Stimulated activated CD4-positive, alpha-beta T cell treated with anti-CD3 and anti-CD28 coated beads, Interleukin-2, amount 100 ng/mL, for 4 hours (primary cell): ENCODE data around the gene TMEM178B.
"Not testable (repeated sequence)": the region's sequence is repeated elsewhere in the genome, so short reads cannot be mapped to it uniquely, and the experiment has no call there.

Experiments used
- DNase-seq: peaks from one replicate; pipeline ENCODE4 v3.0.0-alpha.2; 2020; ENCODE audit warnings: low read depth

TMEM178B gene

DNA sequence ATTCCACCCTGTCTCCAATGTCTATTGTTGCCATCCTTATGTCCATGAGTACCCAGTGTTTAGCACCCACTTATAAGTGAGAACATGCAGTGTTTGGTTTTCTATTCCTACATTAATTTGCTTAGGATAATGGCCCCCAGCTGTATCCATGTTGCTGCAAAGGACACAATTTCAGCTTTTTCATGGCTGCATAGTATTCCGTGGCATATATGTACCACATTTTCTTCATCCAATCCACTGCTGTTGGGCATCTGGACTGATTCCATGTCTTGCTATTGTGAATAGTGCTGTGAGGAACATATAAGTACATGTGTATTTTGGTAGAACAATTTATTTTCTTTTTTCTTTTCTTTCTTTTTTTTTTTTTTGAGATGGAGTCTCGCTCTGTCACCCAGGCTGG, 68.2 kb downstream of the TMEM178B start:
- DNase-seq: no peak

DNA sequence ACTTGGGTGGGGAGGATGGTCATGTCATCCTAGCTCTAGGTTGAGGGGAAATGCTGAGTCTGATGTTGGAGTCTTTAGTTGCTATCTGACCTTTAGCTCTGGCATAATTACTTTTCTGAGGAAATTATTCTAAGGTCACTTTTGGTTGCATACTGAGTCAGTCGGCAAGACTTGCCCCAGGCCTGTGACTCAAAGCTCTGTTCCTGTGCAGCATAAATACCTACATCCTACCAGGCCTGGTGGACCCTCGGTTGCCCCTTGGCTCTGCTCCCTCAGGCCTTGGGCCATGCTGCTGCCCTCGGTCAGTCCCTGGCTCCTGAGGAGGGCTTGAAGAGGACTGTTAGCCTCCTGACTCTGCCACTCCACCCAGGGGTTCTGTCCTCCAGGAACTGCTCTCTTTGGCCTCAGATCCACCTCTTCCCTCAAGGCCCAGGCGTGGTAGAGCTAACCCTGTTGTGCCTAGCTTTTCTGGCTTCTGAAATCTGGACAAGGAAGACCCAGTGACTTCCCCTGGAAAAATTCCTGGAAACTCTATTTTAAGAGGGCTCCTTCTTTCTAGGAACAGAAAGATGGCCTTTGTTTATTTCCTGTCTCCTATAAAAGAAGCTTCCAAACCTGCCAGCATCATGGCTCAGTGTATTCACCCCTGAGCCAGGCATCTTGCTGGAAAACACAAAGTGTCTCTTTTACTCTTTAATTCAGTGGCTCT, 71.2 kb downstream of the TMEM178B start:
- DNase-seq: no peak

DNA sequence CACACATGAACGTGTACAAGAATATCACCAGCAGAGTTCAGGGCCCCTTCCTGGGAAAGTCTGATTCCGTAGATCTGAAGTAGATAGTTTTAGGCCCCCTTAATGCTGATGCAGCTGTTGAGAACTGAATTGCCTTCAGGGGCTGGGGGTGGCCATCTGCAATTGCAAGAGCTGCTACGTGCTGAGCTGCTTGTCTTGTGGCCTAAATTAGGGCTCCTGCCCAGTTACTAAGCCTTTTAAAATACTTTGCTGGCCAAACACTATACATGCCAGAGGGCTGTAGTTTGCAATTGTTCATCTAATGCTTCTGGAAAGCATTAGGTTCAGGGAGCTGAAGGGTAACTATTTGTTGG, 71.7 kb downstream of the TMEM178B start:
- DNase-seq: no peak

DNA sequence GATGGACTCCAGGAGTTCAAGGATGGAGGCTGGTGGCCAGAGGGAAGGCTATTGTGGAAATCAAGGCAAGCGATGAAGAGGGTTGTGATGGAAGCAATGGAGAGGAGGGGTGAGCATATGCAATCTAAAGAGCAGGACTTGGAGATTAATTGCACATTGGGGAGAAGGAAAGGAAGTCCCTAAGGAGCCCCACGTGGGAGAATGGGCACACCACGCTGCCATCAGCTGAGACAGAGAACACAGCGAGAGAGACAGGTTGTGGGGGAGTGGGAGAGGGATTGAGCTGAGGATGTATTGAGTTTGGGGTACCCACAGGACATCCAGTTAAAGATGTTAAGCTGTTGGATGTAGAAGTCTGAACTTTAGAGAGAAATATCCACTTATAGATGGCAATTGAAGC, 73.6 kb downstream of the TMEM178B start:
- no peak for DNase-seq

DNA sequence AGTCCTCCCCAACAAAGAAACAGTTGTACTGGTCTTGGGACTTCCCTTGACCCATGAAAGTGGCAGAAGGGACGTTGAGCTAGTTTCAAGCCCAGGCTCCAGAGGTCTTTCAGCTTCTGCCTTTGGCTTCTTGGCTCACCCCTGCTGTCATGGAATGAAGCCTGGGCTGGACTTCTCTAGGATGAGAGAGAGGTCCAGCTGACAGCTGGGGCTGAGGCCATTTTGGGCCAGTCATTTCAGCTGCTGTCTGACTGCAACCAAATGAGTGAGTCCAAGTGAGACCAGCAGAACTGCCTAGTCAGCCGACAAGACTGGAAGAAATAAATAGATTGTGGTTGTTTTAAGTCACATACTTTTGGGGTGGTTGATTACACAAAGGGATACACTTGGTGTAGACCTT, 76.6 kb downstream of the TMEM178B start:
- DNase-seq: no peak

DNA sequence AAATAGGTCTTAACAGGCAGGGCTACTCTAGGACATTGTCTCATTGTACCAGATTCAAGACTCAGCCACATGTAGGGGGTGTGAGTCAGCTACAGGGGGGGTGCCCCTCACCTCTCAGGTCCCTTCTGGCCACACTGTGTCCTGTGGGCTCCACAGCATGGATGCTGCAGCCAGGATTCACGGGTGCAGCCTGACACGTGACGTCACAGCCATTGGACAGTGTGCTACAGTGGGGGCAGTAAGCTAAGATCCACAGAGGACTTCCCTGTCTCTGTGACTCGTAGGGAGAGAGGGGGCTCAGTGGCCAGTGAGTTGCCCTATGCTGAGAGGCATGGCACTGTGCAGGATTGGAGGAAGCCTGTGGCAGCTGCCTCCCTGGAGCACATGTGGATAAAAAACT, 77.9 kb downstream of the TMEM178B start:
- DNase-seq: no peak

DNA sequence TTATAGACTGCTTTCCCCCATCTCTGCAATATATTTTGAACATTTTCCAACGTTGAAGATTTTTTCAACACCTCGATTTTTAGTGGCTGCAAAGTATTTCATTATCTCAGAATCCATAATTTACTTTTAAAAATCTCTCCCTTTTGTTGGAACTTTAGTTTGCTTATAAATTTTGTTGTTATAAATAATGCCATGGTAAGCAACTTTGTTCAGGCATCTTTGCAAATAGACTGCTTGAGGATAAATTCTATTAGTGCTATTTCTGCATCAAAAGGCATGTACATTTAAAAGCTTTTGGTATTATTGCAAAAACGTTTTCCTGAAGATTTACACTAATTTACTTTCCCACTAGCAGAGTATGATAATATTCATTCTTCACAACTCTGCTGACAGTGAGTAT, 79.4 kb downstream of the TMEM178B start:
- no peak for DNase-seq

DNA sequence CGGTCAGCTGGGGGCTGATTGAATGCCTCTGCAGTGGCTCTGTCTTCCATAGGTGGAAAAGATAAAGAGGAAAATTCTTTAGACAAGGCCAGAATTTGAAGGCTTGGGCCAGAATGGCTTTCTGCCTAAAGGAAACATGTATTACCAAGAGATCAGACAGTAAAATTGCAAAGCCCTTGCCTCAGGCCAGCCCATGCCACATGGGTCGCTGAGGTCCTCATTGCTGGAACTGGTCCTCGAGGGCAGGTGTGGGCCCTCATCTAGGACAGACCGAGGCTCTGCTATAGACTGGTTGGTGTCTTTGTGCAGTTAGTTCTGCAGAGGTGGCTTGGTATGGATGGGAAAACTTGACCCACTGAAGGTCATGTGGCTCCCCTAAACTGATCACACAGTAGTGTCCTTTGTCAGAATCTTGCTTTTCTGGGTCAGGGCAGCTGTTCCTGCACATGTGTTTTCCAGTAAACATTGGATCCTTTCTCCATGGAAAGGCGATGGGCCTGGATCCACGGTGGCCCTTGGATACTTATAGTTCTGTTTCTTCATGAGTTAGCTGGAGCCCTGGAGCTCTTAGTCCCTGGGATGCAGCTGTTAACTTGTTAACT, 80.4 kb downstream of the TMEM178B start:
- DNase-seq: no peak

DNA sequence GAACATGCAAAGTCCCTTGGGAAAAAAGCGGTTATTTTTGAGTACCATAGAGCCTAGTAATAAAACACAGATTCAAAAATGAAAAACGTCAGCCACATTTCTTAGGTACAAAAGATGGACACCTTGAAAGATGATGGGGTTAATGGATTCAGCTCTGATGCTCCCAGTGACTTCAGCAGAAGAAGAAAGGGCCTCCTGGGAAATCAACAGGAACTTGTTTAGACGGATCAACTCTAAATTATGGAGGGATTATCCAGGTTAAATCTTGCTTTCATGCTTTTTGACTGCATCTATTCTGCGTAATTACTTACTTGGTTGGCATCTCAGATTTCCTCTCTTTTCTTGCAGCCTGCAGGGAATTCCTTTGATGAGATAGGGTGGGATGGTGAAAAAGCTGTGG, 82.5 kb downstream of the TMEM178B start:
- DNase-seq: no peak

DNA sequence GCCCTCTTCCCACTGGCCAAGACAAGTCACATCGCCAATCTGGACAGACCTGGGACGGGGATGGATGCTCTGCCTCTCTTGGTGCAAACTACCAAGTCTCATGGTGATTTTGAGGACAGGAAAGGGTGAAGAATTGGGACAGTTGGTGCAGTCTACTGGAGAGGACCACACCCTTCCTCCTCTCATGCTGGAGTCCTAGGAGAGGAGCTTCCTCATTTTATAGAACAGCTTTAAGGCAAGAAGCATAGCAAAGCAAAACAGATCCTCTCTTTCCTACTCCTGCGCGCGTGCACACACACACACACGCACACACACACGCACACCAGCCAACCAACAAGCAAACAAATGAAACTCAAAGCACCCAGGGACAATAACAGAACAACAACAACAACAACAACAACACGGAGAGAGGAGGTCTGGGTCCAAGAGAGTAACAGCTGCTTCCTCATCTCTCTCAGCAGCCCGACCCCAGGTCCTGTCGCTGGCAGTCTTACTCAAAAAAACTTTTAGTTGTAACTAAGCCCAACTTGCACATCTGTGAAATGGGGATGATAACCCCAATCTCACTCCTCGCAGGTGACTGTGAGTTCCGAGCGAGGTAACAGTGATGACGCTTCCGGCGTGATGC, 83.4 kb downstream of the TMEM178B start:
- no peak for DNase-seq

DNA sequence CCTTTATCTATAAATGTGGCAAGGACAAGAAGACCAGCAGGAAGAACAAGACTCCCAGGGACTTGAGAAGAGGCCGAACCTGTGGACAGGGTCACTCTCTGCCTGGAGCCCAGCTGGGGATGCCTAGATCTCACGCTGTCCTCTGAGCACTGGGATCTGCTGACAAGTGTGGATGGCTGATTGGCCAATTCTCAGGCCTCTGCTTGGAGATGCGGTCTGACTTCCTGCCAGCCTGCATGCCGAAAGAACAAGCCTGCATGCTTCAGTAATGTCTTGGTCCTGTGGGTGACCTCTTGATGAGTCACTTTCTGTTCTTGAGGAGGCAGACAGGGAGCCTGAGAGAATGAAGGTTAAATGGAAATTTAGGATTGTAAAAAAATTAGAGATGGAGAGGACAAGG, 84.7 kb downstream of the TMEM178B start:
- no peak for DNase-seq

DNA sequence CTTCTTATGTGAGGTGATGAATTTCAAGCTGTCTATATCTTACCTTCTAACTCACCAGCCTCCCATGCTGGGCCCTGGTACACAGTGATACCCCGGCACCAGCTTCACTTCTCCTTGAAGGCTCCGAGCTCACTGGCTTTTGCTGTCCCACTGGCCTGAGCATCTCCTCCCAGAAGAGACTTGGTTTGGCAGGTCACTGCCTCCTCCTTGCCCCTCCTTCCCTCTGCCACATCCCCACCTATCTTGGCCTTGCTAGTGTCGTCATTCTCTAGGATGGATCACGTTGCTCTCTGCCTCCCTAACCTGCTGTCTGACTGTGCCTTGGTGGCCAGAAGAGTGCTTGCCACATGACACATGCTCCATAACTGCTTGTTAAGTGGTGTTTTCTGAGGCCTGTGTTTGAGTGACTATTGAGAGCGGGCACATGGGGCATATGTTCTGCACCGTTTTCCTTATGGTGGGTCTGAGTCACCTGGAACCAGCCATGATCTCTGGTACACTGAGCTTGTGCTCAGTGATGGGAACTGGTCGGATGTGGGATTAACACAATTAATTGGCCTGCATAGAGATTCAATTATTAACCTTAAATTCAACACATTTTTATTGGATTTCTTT, 86.5 kb downstream of the TMEM178B start:
- no peak for DNase-seq

DNA sequence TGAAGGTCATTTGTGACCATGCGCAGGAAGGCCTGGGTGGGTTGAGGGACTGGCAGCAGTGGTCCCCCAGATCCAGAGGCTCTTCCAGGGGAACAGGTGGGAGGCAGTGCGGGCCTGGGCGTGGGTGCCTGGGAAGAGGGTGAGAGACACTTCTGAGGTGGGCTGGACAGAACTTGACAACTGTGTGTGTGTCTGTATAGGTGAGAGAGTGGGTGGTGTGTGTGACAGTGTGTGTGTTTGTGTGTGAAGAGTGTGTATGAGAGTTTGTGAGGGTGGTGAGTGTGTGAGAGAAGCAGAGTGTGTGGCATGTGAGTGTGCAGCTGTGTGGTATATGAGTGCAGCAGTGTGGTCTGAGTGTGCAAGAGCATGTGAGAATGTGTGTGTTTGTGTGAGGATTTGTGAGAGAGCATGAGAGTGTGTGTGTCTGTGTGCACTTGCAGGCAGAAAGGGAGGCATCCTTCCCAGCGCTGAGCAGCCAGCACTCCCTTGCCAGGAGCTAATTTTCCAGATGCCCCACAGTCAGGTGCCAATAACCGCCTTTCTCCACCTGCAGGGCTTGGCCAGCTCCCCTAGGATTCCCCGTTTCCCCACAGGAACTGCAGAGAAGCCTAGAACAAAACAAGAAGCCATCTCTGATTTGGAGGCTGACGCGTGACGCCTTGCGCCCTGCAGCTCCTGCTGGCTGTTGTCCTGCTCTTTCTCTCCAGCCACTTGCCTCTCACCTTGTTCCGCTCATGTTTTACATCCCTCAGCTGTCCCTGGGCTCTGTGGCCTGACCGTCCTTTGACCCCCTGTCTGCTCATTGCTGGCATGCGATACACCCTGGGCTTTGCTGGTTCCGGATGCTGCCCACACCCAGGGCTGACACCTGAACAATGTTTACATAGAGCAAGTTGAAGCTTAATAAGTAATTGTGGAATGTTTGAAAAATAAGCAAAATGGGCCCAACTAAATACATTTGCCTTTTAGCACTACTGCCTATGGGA, 88.0 kb downstream of the TMEM178B start:
- DNase-seq: no peak

DNA sequence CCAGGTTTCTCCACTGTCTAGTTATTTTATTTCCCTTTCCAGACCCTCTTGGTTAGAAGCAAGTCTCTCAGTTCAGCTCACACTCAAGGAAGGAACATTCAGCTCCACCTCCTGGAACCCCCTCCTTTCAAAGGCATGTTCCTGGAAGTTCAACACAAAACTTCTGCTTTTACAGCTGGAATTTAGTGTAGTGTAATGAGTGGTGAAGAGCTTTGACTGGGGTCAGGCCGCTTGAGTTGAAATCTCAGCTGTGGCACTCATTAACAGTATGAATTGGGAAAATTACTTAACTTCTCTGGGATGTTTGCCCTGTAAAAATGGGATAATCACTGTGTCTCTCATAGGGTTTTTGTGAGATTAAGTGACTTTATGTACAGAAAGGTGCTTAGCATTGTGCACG, 91.7 kb downstream of the TMEM178B start:
- DNase-seq: no peak

DNA sequence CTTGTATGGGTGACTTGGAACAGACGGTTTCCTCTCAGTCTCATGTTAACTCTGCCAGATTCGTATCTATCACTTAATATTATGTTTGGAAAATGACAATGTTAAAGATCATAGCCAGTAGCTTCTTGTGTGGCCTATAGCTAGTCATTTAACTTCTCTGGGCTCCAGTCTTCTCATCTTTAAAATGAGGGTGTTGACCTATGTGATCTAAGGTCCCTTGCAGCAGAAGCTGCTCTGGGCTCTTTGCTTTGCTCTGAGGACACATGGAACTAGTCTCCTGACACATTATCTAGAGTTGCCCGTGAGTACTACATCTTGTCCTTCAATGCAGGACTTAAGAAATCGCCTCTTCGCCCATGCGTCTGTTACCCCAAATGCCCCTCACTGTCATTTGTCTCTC, 93.1 kb downstream of the TMEM178B start:
- DNase-seq: no peak

DNA sequence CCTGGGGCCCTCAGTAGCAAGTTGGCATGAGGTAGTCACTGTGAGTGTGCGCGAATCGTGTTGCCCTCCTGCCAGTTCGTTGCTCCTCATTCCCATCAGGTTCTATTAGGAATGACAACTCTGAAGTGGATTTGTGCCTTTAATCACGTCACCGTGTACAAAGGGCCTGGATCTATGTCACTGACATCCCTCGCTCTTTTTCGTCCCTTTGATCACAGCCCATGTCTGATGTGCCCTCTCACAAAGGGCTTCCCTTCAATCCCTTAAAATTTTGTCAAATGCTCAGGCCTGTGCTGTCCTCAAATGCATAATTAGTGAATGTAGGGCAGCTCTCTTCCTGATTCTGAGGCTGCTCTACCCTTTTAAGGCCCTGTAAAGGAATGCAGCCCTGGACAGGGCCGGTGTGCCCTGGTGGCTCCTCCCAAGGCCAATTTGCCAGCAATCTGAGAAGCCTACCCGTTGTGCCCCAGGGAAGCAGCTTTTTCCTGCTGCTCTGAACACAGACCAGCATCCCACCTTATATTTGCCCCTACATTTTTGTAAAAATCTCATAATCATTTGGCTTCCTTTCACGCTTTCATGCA, 93.6 kb downstream of the TMEM178B start:
- DNase-seq: no peak

DNA sequence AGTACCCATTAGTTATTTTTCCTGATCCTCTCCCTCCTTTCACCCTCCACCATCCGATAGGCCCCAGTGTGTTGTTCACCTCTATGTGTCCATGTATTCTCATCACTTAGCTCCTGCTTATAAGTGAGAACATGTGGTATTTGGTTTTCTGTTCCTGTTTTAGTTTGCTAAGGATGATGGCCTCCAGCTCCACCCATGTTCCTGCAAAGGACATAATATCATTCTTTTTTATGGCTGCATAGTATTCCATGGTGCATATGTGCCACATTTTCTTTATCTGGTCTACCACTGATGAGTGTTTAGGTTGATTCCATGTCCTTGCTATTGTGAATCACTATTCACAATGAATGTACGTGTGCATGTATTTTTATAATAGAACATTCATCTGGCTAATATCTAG, 95.3 kb downstream of the TMEM178B start:
- not testable (repeated sequence) for DNase-seq

DNA sequence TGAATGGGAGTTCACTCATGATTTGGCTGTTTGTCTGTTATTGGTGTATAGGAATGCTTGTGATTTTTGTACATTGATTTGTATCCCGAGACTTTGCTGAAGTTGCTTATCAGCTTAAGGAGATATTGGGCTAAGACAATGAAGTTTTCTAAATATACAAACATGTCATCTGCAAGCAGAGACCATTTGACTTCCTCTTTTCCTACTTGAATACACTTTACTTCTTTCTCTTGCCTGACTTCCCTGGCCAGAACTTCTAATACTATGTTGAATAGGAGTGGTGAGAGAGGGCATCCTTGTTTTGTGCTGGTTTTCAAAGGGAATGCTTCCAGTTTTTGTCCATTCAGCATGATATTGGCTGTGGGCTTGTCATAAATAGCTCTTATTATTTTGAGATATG, 101.9 kb downstream of the TMEM178B start:
- DNase-seq: not testable (repeated sequence)

DNA sequence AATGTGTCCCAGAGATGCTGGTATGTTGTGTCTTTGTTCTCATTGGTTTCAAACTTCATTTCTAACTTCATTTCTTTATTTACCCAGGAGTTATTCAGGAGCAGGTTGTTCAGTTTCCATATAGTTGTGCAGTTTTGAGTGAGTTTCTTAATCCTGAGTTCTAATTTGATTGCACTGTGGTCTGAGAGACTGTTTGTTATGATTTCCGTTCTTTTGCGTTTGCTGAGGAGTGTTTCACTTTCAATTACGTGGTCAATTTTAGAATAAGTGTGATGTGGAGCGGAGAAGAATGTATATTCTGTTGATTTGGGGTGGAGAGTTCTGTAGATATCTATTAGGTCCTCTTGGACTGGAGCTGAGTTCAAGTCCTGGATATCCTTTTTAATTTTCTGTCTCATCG, 103.3 kb downstream of the TMEM178B start:
- DNase-seq: not testable (repeated sequence)

DNA sequence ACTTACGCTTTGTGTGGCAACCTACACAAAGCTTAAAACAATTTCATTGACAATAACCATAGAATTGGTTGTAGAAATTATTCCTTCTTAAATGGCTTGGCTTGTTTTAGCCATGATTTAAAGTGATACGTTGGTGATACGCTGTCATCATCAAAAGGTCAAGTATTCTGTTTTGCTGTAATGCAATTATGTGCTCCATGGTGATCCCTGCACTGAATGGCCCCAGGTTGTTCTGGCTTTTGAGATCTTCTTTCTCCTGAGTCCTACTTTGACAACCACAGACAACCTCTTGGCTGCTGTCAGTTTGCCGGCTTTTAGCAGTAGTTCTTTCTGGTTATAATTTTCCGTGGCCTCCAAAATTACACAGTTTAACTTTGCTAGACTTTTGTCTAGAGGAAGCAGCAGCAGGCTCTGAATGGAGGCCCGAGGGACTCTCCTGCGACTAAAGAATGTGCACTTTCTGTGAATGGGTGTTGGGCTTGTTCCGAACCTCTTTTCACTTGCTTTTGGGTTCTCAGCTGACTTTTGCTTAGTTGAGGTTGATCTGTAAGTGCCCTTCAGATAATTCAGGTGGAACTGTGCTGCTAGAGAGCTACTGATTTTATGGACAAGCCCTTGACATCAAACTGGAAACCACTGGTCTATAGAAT, 104.7 kb downstream of the TMEM178B start:
- no peak for DNase-seq

DNA sequence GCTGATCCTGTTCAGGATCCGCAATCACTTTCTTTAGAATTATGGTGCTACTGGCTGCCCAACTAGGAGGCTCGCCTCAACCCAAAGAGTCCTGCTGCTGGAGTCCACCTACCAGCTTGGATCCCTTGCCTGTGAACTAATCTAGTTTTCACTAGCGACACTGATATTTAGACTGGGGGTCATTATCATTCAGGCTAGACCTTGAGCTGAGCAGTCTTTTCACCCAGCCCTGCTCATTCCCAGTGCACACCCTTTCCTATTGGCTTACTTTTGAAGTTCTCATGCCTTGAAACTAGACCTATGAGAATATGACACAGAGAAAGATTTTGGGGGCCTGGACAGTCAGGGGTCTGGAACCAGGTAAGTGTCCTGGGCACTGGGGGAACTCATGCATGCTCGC, 107.9 kb downstream of the TMEM178B start:
- no peak for DNase-seq
